AG04449 (cell line): ENCODE measurements around the gene CAMTA1.

Experiments used
- CTCF ChIA-PET: fragments of 350-600 bp; formaldehyde crosslinking; extraction: SDS; loops from one replicate; lab custom pipeline; 2021; ENCODE audit warnings: antibody characterized with exemption; lab: Yijun Ruan, JAX
- POLR2A ChIA-PET: fragments of 400-600, 350-600 bp; formaldehyde crosslinking; extraction: SDS; loops from one replicate; lab custom pipeline; 2020; ENCODE audit warnings: antibody characterized with exemption, inconsistent platforms; lab: Yijun Ruan, JAX
- DNase-seq: peaks from one replicate; pipeline ENCODE4 v3.0.0-alpha.2; 2010; ENCODE audit warnings: low read depth, low spot score
- H3K4me3 ChIP-seq: 2 replicates; pipeline ENCODE4 v1.5.1; 2011; ENCODE audit warnings: low read depth, mild to moderate bottlenecking, control low read depth, low read length
- CTCF ChIP-seq: IDR thresholded peaks from one replicate; pipeline ENCODE4 v1.5.1; 2011; ENCODE audit warnings: mild to moderate bottlenecking, moderate library complexity, low read length, control low read depth, inconsistent platforms; ENCODE audit not compliant: insufficient read depth; ENCODE audit errors: missing control alignments

CAMTA1 gene

GRCh38 chr1:7068552-7068951, 283.3 kb downstream of the CAMTA1 start:
- TF ChIP-seq CTCF: no peak
- H3K4me3 ChIP-seq: no peak overlapping the region
- POLR2A ChIA-PET: no interaction called here
- CTCF ChIA-PET: interaction anchor here (0.8 to 5.1 kb wide), 9 partner anchors 9 to 272 kb away, joined by 3 to 110 read pairs (median 21); no protein-coding TSS in a partner anchor
- DNase-seq: no peak

DNA sequence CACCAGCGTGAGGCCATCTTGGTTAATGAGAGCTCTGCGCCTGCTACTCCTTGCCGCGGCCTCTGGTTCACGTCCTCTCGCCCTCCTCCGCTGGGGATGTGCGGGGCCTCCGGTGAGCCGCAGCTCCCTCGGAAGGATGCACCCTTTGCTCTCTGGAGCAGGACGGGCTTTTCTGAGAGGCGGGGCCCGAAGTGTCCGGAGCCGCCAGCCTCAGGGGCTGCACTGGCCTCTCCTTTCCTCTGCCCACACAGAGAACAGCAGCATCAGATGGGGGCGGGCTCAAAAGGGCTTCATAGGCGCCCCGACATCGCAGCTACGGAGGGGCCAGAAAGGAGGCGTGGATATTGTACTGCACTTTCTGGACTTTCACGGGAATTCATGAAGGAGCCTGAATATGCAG, 284.7 kb downstream of the CAMTA1 start:
- no peak for TF ChIP-seq CTCF
- peak overlapping the region; percentile 44 for H3K4me3 ChIP-seq
- POLR2A ChIA-PET: no interaction called here
- no peak for DNase-seq
- CTCF ChIA-PET: interaction anchor here (0.6 to 5.1 kb wide), 68 partner anchors 10 to 683 kb away, joined by 3 to 110 read pairs (median 4); no protein-coding TSS in a partner anchor

DNA sequence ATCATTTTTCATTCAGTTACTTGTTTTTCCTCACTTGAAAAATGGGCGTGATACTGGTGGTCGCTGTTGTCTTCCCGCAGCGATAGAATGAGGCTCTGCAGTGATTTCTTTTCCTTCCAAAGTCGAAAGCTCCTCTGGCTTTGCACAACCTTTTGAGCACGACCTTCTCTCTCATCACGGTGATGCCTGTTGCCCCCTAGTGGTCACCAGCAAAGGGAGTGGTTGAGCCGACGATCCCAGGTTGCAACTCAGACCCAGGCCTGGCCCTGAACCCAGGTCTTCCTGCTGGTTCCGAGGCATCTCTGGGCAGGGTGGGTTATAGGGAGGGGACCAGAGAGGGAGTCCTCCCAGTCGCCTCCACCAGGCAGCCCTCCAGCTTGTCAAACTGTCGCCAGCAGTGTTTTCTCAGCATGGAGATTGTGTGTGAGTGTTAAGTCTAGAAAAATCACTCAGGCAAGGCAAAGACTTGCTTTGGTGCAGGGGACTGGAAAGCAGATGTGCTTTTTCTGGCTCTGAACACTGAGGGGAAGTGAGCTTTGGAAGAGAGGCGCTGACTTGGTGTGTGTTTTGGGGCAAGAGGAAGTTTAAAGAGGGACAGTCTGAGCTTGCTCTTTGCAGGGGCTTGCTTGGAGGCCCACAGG, 285.3 kb downstream of the CAMTA1 start:
- POLR2A ChIA-PET: no interaction called here
- peak; percentile 96 for TF ChIP-seq CTCF
- DNase-seq: peak; percentile 1
- CTCF ChIA-PET: interaction anchor here (0.6 to 5.1 kb wide), 70 partner anchors 11 to 682 kb away, joined by 3 to 110 read pairs (median 4); no protein-coding TSS in a partner anchor
- peak overlapping the region; percentile 44 for H3K4me3 ChIP-seq

DNA sequence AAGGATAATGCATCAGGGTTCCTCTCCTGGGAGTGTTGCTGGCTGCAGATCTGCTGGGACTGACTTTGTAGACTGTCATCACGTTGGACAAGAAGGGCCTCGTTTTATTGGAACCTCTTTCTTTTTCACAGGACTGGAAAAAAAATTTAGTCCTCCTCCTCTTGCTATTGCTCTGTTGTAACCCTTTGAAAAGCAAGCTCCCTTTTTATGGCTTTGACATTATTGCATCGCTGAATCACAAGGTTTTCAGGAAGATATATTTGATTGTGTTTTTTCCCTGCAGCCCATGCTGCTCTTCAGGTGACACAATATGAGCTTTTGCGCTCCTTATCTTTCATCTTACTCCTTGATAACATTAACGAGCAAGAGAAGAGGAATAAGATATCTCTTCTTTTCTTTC, 290.9 kb downstream of the CAMTA1 start:
- TF ChIP-seq CTCF: no peak
- DNase-seq: no peak
- POLR2A ChIA-PET: no interaction called here
- CTCF ChIA-PET: interaction anchor here (2.7 kb wide), 1 partner anchor 8 kb away, joined by 6 read pairs; no protein-coding TSS in a partner anchor
- no peak overlapping the region for H3K4me3 ChIP-seq

DNA sequence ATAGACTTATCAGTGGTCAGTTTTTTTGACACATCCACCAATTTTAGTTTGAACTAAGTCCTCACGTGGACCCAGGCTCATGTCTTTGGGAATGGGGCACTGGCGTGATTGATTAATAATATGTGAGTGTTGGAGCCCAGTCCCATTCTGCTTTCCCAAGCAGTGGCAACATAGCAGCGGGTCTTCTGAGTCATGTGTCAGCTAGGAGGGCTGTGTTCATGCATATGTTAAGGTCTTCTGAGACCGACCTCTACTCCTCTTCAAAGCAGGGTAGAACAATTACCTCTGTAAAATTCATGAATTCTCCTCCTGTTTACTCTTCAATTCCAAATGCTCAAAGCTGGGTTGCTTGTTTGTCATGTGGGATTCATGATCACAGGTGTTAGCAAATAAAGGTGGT, 291.3 kb downstream of the CAMTA1 start:
- no peak for DNase-seq
- no peak for TF ChIP-seq CTCF
- ChIA-PET POLR2A (no interaction called here), CTCF (interaction anchor here (2.7 kb wide), 1 partner anchor 8 kb away, joined by 6 read pairs; no protein-coding TSS in a partner anchor)
- no peak overlapping the region for H3K4me3 ChIP-seq

DNA sequence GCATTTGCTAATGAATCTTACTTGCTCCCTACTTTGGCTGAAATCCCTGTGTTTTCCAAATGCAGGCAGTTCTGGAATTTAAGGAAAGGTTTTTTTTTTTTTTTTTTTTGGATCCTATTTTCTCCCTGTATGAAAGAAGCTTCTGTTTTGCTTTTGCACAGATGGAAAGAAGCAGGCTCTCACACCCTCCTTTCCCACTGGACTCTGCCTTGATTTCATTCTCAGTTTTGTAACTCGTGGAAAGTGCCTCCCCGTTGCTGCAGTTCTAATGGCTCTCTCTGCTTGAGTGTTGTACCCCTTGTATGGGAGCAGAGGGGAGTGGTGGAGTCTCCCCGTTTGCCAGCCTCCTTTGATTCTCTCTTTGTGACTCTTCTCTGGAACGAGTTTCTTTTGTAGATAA, 291.9 kb downstream of the CAMTA1 start:
- CTCF ChIA-PET: no interaction called here
- TF ChIP-seq CTCF: no peak
- H3K4me3 ChIP-seq: no peak overlapping the region
- POLR2A ChIA-PET: no interaction called here
- DNase-seq: no peak
